Neural cell (in vitro differentiated cells): Measurements from ENCODE around the gene OR10W1.

ENCODE experiments used
- CTCF ChIP-seq: fragments of 450-650 bp; IDR thresholded peaks from 2 replicates; pipeline ENCODE4 v1.5.1; 2014; ENCODE audit warnings: antibody characterized with exemption, mild to moderate bottlenecking, moderate library complexity; ENCODE audit not compliant: poor library complexity, severe bottlenecking
- EP300 ChIP-seq: fragments of 450-650 bp; conservative IDR thresholded peaks from 2 replicates; pipeline ENCODE4 v1.6.1; 2014; ENCODE audit warnings: antibody characterized with exemption, mild to moderate bottlenecking, moderate library complexity; ENCODE audit not compliant: poor library complexity, severe bottlenecking
- EZH2 ChIP-seq: fragments of 200-600, 300-800 bp; shearing (Covaris generic), sonication (generic); IDR thresholded peaks from 2 replicates; pipeline ENCODE4 v1.6.1; 2014; ENCODE audit warnings: antibody characterized with exemption, low read length, borderline replicate concordance, mild to moderate bottlenecking; ENCODE audit not compliant: insufficient read depth, poor library complexity, severe bottlenecking
- POLR2AphosphoS5 ChIP-seq: IDR thresholded peaks from 2 replicates; pipeline ENCODE4 v1.6.1; 2012
- RAD21 ChIP-seq: fragments of 450-650 bp; conservative IDR thresholded peaks from 2 replicates; pipeline ENCODE4 v1.6.1; 2014; ENCODE audit warnings: antibody characterized with exemption, mild to moderate bottlenecking, moderate library complexity

GRCh38 chr11:58289266-58289665 is 21.2 kb upstream of the OR10W1 start:
- TF ChIP-seq CTCF (no peak), EP300 (no peak), RAD21 (no peak), EZH2 (no peak), POLR2AphosphoS5 (no peak)
